GM18520 (cell line): ENCODE data around the gene UBE2QL1.

ENCODE experiments used
- ATAC-seq: cut with Tn5 transposase; IDR thresholded peaks from one replicate; pipeline ENCODE4 v1.9.1; 2021; ENCODE audit not compliant: unreplicated experiment

The UBE2QL1 gene

DNA sequence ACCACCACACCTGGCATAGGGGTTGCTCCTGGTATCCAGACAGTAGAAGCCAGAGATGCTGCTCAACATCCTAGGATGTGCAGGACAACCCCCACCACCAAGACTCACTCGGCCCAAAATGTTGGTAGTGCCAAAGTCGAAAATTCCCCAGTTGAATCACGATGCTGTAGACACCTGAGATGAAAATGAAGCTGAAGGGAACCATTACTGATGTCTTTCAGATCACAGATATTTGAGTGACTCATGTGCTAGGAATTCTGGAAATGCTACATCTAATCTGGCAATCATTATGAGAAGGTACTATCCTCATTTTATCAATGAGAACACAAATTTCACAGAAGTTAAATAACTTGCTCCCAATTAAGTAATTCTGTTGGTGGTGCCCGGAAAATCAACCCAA, 21.0 kb upstream of the UBE2QL1 start:
- ATAC-seq = no peak

DNA sequence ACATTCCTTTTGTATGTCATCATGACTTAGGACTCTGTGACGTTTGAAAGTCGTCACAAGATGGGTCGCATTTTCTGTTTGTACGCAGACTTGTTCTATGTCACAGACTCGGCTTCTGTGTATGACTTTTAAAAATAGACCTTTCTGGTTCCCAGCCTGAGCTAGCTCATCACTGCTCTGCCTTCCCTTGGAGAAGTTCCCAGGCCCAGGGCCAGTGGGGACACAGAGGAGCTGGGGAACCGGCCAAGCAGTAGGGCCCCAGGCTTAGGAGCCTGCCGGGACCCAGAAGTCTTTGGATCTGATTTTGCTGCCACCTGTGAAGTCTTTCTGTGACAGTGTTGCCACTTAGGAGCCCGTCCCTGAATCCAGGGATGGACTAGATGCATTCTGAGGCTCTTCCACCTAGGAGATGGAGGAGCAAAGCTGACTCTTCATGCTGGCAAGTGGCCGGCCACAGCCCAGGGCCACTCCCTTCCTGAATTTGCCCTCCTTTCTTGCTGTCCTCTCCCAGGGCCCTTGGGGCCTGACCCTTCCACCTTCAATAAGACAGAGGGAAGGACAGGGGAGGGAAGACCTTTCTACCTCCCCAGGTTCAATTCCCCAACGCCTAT, 18.1 kb upstream of the UBE2QL1 start:
- ATAC-seq = no peak

DNA sequence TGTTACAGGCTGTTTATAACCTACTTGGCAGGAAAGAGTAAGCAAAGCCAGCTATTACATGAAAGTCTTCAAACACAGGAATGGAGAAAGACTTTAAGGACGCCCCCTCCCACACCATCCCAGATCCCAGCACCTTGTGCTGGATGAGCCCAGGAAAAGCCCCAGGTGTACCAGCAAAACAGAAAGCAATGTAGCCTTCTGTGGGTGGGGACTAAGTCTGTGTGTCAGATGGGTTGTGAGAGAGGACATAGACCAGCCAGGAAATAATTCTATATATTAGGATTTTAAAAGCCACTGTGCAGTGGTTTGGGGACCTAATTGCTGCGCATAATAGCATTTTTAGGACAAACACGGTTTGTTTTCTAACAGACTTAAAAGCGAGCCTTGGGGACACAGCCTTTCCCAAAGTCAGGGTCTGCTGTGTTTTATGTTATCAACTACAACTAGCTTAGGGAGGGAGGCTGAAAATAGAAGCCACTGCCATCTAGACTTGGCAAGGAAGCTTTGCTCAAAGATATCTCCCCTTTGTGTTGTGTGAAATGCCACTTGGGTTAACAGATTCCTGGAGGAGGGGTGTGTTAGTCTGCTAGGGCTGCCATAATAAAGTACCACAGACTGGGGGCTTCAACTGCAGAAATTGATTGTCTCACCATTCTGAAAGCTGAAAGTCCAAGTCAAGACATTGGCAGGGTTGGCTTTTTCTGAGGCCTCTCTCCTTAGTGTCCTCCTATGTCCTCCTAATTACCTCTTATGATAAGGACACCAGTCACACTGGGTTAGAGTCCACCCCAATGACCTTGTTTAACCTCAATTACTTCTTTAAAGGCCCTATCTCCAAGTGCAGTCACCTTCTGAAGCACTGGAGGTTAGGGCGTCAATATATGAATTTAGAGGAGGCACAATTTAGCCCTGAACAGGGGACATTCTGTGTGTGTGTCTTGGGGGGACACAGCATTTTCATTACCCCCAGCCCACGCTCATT, 17.2 kb upstream of the UBE2QL1 start:
- ATAC-seq = no peak

DNA sequence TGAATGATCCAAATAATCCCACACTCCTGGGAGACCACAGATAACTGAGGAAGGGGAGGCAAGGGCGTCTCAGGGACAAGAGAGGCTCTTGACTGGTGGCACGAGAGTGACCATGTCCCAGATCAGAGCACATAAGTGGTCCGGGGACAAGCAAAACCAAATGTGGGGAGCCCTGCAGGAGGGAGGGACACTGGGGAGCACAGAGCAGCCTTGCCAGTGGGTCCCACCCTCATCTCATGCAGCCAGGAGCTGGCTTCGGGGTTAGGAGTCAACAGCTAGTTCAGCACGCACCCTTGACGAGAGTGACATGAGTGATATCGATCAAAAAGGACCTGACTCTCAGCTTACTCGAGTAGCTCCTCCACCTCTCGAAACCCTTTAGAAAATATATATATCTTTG, 16.5 kb upstream of the UBE2QL1 start:
- ATAC-seq = no peak

DNA sequence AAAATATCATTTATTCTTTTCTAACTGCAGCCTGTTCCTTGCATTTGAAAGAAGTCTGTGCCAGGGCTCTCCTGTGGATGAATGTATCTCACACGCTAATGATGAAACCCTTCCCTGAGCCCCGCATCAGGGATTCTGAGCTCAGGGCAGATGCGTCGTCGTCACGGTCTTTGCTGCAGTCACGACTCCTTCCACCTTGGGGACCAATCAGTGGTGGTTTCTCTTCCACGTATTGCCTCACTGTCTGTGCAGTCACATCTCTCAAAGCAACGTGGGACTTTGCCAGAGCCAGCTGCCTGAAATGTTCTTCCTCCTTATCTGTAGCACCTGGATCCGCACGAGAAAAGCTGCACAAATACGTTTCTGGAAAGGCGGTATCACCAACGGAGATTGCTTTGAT, 13.9 kb upstream of the UBE2QL1 start:
- ATAC-seq = no peak

DNA sequence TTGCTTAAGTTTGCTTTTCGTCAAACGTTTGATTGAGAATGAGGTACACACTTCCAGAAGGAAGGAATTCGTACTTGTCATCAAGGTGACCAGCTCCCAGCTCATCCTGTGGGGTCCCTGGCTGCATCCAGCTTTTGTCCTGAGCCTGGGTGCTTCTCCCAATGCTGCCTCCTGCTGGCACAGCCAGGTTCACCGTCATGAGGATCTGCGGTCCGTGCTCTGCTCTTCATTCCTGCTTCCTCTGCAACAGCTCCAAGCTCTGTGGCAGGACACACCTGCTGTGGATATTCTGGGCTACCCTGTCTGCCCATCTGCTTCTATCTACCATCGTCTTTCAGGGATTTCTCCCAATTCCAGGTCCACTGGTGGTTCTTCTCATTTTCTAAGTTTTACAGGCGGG, 13.3 kb upstream of the UBE2QL1 start:
- no peak for ATAC-seq

DNA sequence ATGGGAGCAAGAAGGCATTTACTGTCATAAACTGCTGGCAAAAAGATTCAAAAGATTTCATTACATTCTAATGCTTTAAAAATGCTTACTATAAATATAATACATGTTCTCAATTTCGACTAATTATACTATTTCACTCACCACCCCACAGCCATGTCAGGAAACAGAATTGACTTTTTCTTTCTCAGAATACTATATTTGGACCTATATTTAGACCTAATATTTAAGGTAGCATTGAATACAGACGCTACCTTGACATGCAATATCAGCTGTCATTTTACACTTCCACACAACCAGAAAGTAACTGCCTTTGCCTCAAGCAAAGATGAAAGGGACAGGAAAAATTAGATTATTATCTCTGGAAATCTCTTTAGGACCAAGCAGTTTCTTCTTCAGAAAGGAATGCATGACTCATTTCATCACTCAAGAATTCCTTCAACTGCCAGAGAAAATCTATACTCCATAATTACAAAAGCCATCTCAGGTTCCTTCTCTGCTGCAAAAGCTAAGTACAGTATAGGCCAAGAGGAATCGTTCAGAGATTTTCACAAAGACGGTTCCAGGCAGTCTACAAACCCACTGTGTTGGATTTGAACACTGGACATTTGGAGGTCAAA, 11.8 kb upstream of the UBE2QL1 start:
- ATAC-seq = no peak

DNA sequence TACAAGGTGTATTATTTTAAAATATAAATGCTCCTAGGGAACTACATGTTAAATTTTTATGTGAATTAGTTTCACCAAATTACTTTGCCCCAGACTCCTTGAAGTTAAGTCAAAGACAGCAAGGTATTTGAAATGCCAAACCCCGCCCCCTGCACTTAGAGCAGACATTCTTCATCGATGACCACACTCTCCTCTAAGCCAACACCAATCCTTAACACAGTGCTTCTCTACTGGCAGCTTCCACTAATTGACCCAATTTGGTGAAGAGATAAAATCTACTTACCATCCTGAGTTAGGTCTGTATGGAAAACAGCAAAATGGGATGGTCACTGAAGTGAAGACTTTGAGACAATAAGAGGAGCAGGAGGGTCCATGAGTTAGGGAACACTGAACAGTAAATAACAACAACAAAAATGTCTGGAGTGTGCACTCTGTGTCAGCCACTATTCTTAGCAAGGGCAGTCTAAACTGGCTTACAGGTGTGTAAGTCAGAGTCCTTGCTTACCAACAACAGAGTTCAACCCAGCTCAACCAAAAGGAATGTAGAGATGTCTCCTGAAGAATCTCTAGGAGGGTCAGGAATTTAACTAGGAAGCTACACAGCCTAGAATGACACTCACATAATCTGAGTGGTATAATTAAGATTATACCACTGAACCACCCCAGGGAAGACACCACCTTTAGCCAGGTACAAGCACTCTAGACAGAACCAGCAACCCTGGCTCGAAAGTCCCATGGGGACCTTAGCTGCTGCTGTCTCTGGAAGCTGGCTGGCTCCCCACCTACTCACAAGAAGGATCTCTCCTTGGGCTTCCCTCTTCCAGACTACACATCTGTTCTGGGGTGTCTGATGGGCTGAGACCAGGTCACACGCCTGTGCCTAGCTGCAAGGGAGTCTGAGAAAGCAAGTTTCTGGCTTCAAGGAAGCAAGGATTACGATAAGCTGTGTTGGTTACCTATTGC, 8.8 kb upstream of the UBE2QL1 start:
- ATAC-seq = no peak

DNA sequence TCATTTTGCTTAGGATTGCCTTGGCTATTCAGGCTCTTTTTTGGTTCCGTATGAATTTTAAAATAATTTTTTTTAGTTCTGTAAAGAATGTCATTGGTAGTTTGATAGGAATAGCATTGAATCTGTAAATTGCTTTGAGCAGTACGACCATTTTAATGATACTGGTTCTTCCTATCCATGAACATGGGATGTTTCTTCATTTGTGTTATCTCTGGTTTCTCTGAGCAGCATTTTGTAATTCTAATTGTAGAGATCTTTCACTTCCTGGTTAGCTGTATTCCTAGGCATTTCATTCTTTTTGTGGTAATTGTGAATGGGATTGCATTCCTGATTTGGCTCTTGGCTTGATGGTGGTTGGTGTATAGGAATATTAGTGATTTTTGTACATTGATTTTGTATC, 6.3 kb upstream of the UBE2QL1 start:
- ATAC-seq = no peak

DNA sequence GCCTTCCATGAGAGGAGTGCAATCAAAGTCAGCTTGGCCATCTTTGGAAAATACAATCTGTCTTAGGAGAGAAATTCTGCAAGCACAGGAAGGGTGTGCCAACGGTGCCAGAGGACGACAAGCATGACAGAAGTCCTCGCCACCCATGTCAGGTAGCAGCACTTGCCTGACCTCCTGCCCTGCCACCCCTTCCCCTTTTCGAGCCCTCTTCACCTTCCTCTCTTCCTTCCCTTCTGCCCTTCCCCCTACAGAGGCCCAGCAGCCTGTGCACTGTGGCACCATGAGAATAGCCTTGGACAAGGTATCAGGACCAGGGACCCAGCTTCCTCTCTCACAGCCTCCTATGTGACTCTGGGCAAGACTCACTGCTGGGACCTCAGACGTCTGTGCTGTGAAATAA, 5.3 kb upstream of the UBE2QL1 start:
- ATAC-seq = no peak

DNA sequence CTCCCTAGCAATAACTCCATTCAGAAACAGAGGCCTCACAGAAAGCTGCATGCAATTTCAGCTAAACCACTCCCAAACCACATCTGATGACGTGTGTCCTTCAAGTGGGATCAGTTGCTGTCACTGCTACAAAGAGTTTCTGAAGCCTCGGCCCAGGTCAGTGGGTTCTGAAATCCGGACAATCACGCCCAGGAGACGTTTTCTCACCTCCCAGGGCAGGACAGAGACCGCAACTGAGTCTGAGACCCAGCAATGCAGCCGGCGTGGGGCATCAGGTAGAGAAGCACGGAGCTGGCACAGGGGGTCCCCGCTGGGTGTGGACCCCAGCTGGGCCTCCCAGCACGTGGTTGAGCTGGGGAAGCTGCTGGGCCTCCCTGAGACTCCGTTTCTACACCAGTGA, 2.6 kb upstream of the UBE2QL1 start:
- no peak for ATAC-seq

DNA sequence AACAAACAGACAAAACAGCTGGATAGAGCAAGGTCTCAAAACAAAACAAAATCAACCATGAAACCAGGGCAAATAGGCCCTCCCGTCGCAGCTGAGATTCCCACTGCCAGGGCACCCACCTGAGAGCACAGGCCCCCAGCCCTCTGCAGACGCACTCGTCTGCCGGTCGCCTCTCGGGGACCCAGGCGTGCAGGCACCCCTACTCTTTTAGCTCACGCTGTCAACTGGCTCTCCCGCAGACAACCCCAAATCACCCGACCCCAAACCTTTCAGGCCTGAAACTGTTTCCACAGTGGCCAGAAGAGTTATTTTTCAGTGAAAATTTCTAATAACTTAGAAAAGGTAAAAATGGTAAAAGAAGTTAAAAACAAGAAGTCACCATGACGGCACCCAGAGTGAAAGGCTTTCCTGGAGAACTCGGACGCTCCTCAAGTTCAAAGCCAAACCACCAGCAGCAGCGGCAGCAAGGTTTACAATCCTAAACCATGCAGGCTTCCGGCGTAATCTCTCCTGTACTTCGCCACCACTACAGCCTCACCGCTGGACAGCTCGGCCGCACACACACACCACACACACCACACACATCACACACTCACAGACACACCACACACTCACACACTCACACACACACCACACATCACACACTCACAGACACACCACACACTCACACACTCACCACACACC, 1.9 kb upstream of the UBE2QL1 start:
- ATAC-seq = no peak

DNA sequence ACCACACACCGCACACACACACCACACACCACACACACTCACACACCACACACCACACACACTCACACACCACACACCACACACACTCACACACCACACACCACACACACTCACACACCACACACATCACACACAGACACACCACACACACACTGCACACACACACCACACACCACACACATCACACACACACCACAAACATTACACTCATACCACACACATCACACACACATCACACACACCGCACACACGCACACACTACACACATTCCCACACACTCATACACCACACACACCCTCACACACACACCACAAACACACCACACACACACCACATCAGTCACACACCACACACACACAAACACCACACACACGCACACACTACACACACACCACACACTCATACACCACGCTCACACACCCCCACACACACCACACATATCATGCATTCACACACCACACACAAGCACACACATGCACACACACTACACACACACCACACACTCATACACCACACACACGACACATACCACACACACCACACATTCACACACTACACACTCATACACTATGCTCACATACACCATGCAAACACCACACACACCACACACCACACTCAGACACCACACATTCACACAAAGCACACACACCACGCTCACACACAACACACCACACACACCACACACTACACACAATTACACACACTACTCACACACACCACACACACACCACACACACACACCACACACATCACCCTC, 1.1 kb upstream of the UBE2QL1 start:
- ATAC-seq = no peak

DNA sequence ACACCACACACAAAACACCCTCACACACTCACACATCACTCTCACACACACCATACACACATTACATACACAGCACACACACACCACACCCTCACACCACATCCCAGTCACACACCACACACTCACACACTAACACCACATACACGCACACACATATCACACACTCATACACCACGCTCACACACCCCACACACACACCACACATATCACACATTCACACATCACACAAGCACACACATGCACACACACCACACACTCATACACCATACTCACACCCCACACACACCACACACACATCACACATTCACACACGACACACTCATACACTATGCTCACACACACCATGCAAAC, 543 bp upstream of the UBE2QL1 start:
- no peak for ATAC-seq

DNA sequence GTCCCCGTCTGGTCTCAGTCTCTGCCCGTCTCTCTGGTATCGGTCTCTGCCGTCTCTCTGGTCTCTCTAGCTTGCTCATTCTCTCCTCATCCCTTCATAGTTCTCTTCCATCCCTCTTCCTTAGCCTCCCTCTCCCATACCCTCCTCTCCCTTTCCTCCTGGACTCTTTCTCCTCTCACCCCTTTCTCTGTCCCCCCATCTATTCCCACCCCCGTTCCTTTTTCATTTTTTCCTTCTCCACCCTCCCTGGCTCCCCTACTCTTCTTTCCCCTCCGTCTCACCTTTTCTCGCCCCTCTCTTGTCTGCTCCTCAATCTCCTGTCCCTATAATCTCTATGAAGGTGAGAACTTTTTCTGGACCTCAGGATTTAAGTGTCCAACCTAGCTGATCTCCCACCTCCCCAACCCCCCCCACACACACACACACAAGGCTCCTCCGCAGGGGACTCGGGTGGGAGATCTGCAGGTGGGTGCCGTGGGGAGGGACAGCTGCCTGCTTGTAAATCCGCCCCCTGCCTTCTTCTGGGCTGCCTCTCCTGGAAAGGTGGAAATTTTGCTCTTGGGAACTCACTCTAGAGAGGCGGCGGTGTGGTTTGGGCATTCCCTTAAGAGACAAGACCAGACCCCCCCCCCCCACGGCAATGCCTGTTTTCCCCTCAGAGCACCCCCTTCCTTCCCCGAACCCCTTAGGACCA, 953 bp downstream of the UBE2QL1 start:
- ATAC-seq = no peak

DNA sequence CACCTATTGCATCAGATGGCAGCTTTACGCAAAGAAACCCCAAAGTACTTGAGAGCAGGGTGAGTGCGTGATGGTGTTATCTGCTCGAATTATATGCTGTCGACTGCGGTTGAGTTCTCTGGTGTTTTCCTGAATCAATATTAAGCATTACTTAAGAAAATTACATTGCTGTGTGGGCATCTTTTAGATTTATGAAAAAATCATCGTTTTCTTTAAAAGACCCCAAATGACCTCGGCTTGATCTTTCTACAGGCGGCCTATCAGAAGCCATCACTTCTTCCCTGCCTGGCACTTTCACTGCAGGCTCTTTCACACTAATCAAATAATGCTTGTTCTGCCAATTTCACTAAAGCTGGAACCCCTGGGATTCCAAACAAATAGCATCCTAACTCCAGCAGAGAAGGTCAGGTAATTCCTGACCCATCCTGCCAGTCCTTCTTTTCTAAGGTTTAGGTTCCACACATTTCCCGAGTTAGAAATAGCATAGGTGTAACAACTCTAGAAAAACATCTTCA, 1.7 kb downstream of the UBE2QL1 start:
- no peak for ATAC-seq

DNA sequence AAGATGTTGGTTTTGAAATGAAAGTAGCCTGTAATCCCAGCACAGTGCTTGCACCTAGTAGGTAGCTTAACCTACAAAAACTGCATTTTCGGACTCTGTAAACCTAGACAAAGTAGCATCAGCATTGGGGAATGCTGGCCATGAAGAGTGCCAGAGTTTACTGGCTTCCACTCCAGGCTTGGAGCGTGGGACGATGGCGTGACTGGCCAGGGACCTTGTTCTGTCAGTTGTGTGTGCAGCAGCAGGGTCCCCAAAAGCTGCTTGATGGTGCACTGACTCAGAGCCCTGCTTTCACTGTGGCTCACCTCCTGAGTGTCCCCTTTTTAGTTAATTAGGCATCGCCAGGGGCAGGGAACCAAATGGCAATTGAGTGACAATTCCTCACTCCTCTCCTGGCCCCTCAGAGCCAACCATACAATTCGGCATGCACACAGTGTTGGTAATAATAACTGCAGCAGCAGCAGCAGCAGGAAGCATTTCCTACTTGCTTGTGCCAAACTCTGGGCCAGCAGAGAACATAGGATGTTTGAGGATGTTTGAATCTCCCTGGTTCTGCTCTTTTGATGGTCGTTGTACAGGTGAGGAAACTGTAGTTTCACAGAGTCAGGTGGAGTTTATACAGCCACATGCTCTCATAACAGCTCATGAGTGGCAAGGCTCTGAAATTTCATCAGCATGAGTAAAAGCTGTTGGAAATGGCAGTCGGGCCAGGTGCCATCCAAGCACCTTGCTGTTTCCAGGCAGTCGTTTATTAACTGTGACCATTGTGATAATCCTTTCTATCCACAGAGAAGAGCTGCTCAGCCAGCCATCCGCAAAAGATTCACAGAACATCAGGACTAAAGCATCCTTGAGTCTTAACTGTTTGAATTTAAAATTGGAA, 4.2 kb downstream of the UBE2QL1 start:
- ATAC-seq = no peak
